ENCODE data around the gene ADCY7. TPM values are rescaled to one million over a fixed set of nuclear protein-coding genes. Genes with fewer than 3 reads are reported as not detected.

The ADCY7 gene
- polyA plus RNA-seq, 1 donor from 2014 or later = 40.6 TPM

GRCh38 chr16:50311891-50312501, 45.6 kb downstream of the ADCY7 start:
- H3K4me1 Mint-ChIP-seq = peaks cover 0 to 3% (median 0%) of the 10 kb centered on the region in 3 donors
- H3K36me3 Mint-ChIP-seq = no peaks in the 10 kb centered on the region
- no peak overlapping the region for H3K27ac Mint-ChIP-seq

DNA sequence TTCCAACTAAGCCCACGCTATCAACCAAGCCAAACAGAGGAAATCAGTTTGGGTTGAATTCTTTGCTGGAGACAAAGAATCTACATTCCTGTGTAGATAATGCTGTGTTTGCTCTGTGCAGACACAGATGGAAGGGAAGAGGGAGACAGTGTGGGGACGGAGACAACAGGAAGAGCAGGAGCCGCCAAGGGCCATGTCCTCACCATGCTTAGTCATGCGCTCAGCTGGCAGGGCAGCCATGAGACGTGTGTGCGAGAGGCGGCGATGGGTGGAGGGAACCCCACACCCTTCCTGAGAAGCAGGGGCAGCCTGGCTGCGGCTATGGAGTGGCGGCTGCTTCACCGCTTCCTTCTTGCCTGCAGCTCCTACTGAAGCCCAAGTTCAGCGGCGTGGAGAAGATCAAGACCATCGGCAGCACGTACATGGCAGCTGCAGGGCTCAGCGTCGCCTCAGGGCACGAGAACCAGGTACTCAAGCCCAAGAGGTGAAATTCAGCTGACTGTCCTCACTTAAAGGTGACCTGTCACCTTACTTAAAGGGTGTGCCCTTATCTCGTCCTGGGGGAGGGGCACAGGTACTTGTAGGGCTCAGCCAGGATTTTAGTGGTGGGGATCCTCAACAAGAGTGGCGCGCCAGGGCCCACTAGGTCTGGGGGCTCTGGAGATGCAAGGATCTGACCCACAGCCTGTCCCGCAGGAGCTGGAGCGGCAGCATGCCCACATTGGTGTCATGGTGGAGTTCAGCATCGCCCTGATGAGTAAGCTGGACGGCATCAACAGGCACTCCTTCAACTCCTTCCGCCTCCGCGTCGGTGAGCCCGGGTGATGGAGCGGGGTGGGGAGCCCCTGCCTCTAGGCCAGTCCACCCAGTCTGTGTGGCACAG, 47.5 kb downstream of the ADCY7 start:
- H3K9me3 Mint-ChIP-seq = no peaks in the 10 kb centered on the region
- peak overlapping the region in 1 of 4 donors; percentile 26 for H3K4me3 Mint-ChIP-seq
- H3K4me1 Mint-ChIP-seq = peaks cover 0 to 3% (median 0%) of the 10 kb centered on the region in 3 donors
- H3K36me3 Mint-ChIP-seq = no peaks in the 10 kb centered on the region
- H3K27ac Mint-ChIP-seq = peak overlapping the region in 1 of 3 donors; percentile 46
- H3K27me3 Mint-ChIP-seq = no peaks in the 10 kb centered on the region

More at GRCh38 chr16:50311891-50312501, 45.6 kb downstream of the ADCY7 start:
- Mint-ChIP-seq H3K27me3 (no peaks in the 10 kb centered on the region), H3K9me3 (no peaks in the 10 kb centered on the region), H3K4me3 (peak overlapping the region in 1 of 4 donors; percentile 65)

DNA sequence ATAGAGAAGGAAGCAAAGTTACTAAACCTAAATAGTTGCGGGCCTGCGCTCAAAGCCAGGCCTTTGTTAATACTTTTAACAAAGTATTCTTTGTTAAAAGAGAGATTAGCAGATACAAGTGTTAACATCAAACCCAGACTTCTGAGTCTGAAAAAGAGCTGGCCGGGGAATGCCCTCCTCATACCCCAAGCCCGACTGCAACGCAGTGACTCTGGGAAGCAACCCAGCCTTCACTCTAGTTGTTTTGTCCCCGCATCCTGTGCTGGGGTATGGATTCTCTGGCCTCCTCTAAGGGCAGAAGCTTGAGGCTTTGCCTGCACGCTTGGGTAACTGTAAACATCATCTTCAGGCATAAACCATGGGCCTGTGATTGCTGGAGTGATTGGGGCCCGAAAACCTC, 48.3 kb downstream of the ADCY7 start:
- H3K4me1 Mint-ChIP-seq = peaks cover 0 to 3% (median 0%) of the 10 kb centered on the region in 3 donors
- H3K27me3 Mint-ChIP-seq = no peaks in the 10 kb centered on the region
- H3K36me3 Mint-ChIP-seq = no peaks in the 10 kb centered on the region
- no peak overlapping the region for H3K4me3 Mint-ChIP-seq
- H3K27ac Mint-ChIP-seq = peak overlapping the region in 1 of 3 donors; percentile 50
- no peaks in the 10 kb centered on the region for H3K9me3 Mint-ChIP-seq

DNA sequence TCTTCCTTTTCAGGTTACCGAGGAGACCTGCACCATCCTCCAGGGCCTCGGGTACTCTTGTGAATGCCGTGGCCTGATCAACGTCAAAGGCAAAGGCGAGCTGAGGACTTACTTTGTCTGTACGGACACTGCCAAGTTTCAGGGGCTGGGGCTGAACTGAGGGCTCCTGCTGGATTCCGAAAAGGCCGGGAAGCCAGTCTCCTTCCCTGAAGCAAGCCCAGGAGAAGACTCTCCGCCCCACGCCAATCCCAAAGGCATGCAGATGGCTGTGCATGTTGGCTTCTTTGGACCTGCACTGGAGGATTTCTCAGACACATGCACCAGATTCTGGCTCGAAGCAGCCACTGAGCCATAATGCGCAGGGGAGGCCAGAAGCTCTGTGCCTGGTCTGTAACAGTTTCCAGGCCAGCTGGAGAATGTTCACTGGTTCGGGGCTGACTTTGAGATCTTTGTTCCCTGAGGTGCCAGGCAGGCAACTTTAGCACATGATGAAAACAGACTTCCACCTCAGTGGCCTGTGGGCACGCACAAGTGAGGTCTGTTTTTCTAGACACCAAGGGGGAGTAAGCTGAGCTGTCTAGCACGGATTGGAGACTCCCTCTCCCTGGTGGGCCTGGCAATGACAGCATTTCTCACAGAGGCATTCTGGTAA, 49.1 kb downstream of the ADCY7 start:
- no peaks in the 10 kb centered on the region for H3K36me3 Mint-ChIP-seq

DNA sequence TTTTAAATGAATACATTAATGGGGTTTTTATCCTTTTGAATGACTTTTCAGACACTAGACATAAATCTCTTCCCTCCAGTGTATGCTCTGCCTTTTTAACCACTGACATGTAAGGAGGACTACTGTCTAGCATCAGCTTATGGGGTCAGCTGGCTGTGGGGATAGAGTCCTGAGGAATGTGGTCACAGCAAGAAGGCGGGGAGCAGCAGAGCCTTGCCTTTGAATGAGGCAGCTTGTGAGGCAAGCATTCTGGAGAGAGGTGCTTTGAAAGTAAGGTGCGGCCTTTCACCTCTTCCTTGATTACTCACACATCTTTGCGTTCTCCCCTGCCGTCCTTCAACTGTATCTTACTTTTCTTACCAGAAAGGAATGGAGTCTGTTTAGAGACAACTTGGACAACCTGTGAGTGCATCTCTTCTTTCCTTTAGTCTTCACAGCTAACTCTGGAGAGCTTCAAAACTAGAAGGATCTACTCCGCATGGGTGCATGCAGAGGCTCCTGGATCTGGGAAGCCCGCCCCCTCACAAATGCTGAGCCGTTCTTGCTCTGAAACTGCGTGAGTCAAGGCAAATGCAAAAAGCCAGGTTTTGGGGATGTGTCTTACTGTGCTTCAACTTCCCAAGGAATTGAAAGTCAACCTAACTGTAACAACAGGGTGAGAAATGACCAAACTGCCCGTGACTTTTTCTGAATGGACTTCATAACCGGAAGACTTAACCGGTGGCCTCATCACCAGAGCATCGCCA, 49.9 kb downstream of the ADCY7 start:
- no peaks in the 10 kb centered on the region for H3K9me3 Mint-ChIP-seq
- no peaks in the 10 kb centered on the region for H3K27me3 Mint-ChIP-seq
- no peak overlapping the region for H3K4me3 Mint-ChIP-seq
- H3K4me1 Mint-ChIP-seq = peaks cover 0 to 3% (median 0%) of the 10 kb centered on the region in 3 donors
- H3K27ac Mint-ChIP-seq = peak overlapping the region in 2 of 3 donors; percentile 10 to 50
- H3K36me3 Mint-ChIP-seq = no peaks in the 10 kb centered on the region

More for the DNA sequence above, 49.1 kb downstream of the ADCY7 start:
- Mint-ChIP-seq H3K27me3 (no peaks in the 10 kb centered on the region), H3K4me3 (no peak overlapping the region), H3K4me1 (peaks cover 0 to 3% (median 0%) of the 10 kb centered on the region in 3 donors), H3K27ac (peak overlapping the region; percentile 24 to 71 (median 50)), H3K9me3 (no peaks in the 10 kb centered on the region)

DNA sequence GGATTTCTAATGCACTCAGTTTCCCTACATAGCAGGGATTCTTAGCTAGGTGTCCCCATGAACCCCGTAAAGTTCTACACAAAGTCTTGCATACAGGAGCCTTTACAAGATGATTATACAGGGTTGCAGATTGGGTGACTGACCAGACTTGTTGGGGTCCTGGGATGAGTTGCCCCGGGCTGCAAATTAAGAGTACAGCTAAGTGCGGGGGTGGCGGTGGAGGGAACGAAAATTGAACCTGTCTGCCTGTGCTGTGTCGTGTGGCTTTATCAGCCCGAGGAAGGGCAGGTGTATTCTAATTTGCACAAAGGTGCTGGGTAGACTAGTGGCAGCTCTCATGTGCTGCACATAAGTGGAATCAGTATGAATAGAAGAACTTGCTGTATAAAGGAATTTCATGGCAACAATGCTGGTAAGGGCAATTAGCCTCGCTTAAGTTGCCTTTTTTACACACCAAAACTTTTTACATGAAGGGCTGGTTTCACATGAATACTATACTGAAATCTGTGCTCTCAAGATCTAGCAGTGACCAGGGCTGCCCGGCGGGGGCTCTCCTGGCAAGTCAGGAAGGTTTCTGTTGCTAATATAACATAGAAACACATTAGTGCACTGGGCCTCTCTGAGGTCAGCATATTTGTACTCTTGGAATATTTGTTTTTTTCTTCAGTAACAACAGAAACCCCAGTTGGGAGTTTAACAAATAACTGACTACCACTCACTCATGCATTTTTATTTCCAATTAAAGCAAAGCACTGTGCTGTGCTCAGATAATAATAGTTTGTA, 50.7 kb downstream of the ADCY7 start:
- H3K36me3 Mint-ChIP-seq = no peaks in the 10 kb centered on the region
- H3K4me1 Mint-ChIP-seq = peaks cover 0 to 3% (median 0%) of the 10 kb centered on the region in 3 donors
- no peaks in the 10 kb centered on the region for H3K27me3 Mint-ChIP-seq
- no peak overlapping the region for H3K4me3 Mint-ChIP-seq
- H3K9me3 Mint-ChIP-seq = no peaks in the 10 kb centered on the region
- peak overlapping the region in 1 of 3 donors; percentile 31 for H3K27ac Mint-ChIP-seq

GRCh38 chr16:50318796-50319578, 52.6 kb downstream of the ADCY7 start:
- peaks cover 0 to 2% (median 0%) of the 10 kb centered on the region in 3 donors for H3K4me1 Mint-ChIP-seq
- H3K27me3 Mint-ChIP-seq = no peaks in the 10 kb centered on the region
- no peak overlapping the region for H3K4me3 Mint-ChIP-seq
- H3K9me3 Mint-ChIP-seq = no peaks in the 10 kb centered on the region
- H3K36me3 Mint-ChIP-seq = no peaks in the 10 kb centered on the region
- peak overlapping the region in 1 of 3 donors; percentile 32 for H3K27ac Mint-ChIP-seq

DNA sequence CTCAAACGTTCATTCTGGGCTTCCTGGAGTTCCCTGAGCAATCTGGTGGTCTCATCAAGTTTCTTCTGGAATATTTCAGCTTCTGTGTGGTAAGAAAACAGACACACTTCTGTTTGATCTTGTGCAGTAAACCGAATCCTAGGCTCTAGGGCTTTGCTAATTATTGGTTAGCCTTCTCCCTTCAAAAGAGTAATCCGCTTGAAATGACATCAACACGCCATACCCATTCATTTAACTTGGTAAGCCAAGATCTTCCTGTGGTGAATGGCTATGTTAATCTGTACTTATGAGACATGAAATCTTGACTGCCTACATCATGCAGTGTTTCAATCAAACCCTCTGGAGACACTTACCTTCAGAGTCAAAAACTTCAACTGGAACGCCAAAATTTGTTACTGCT, 54.0 kb downstream of the ADCY7 start:
- H3K27me3 Mint-ChIP-seq = no peaks in the 10 kb centered on the region
- H3K27ac Mint-ChIP-seq = no peak overlapping the region
- no peaks in the 10 kb centered on the region for H3K9me3 Mint-ChIP-seq
- H3K36me3 Mint-ChIP-seq = no peaks in the 10 kb centered on the region
- H3K4me3 Mint-ChIP-seq = no peak overlapping the region
- peaks cover 0 to 6% (median 2%) of the 10 kb centered on the region in 3 donors for H3K4me1 Mint-ChIP-seq

- peaks cover 6 to 8% (median 6%) of the 10 kb centered on the region in 3 donors for H3K4me1 Mint-ChIP-seq
- H3K36me3 Mint-ChIP-seq = peaks cover 2% of the 10 kb centered on the region
- H3K9me3 Mint-ChIP-seq = no peaks in the 10 kb centered on the region
- H3K4me3 Mint-ChIP-seq = no peak overlapping the region
- H3K27me3 Mint-ChIP-seq = no peaks in the 10 kb centered on the region
- H3K27ac Mint-ChIP-seq = no peak overlapping the region
Measured at GRCh38 chr16:50322333-50322732, 56.0 kb downstream of the ADCY7 start.

DNA sequence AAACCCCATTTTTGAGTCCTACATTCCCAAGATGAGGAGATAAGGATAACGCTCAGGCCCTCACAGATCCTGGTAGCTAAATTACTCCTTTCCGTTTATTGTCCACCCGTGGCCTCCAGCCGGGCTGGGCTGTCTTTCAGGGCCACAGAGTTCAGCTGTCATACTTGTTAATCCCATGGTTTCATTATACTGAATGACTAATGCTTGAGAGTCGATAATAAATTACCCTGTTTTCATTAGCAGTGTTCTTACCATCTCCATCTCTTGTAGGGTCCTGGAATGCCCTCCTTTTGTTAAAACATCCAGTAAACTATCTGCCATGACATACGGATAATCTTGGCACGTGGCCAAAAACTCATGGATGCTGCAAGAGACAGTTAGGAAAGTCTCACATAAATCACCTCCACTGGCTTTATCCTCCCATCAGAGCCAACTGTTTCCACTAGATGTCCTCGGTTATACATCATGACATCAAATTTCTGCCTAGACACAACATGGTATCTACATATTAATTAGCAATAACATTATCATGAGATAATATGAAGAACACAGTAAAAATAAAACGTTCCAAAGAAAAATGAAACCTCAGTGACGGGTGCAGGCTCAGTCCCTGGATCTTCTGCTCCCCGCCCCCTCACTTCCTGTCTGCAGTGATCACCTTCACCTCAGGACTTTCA, 57.1 kb downstream of the ADCY7 start:
- Mint-ChIP-seq H3K27ac (peak overlapping the region in 2 of 3 donors; percentile 78 to 85), H3K9me3 (no peaks in the 10 kb centered on the region), H3K4me3 (no peak overlapping the region), H3K36me3 (peaks cover 2% of the 10 kb centered on the region), H3K27me3 (no peaks in the 10 kb centered on the region), H3K4me1 (peaks cover 11% of the 10 kb centered on the region in 3 donors)

GRCh38 chr16:50324345-50324744, 58.0 kb downstream of the ADCY7 start:
- Mint-ChIP-seq H3K9me3 (no peaks in the 10 kb centered on the region), H3K4me1 (peaks cover 11 to 12% (median 11%) of the 10 kb centered on the region in 3 donors), H3K36me3 (peaks cover 2% of the 10 kb centered on the region), H3K27ac (peak overlapping the region in 2 of 3 donors; percentile 78 to 85), H3K4me3 (no peak overlapping the region), H3K27me3 (no peaks in the 10 kb centered on the region)

- Mint-ChIP-seq H3K9me3 (no peaks in the 10 kb centered on the region), H3K4me3 (peak overlapping the region in 1 of 4 donors; percentile 51), H3K27ac (peak overlapping the region in 1 of 3 donors; percentile 6), H3K27me3 (no peaks in the 10 kb centered on the region), H3K36me3 (peaks cover 3% of the 10 kb centered on the region), H3K4me1 (peaks cover 13 to 20% (median 18%) of the 10 kb centered on the region in 3 donors)
Measured at GRCh38 chr16:50326264-50326663, 59.9 kb downstream of the ADCY7 start.
